ENCODE results near the gene ITPR1. TPM values are rescaled to one million over a fixed set of nuclear protein-coding genes. Genes with fewer than 3 reads are reported as not detected.

The ITPR1 gene
- total and polyA plus RNA-seq, 10 of the 15 experiments (the other 5 are each of a cell fraction or from before 2014, with no cell fraction given): 12.2 to 239 (median 28.4) TPM

DNA sequence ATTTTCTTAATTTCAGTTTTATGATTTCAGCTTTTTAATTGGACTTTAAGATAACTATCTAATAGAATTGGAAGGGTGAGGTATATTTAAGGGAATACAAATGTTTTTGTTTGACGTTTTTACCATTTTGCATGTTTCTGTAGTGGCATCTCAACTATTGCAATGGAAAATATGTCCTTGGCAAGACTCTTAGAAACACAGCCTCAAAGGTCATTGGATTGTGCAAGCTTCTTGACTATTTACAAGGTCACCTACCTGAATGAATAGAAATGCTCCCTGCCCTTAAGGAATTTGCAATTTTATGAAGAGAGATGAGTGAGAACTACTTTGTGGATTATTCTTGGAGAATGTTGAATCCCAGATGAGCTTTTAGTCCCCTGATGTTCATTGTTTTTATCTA, 43.1 kb downstream of the ITPR1 start:
- RAD21 ChIA-PET (ENCODE audit: unreplicated experiment): interaction anchor here (0.8 kb wide), 1 partner anchor 42 kb away, joined by 3 read pairs; no protein-coding TSS in a partner anchor
- 52% methylated on average over 1 of the region's 1 CpG for WGBS (ENCODE audit: insufficient coverage, insufficient replicate concordance, low lambda C conversion rate, missing lambda C conversion rate)
- Histone ChIP-seq H3K27ac (ENCODE audit: control insufficient read depth, insufficient read depth) (no peak overlapping the region), H3K4me2 (ENCODE audit: control insufficient read depth, insufficient read depth) (no peak overlapping the region), H2AFZ (ENCODE audit: control insufficient read depth, low read depth, low read length) (no peak overlapping the region), H3K27me3 (replicated peaks in 1 of 2; ENCODE audit: control insufficient read depth in 2 of 2, insufficient read depth in 2 of 2, low read length in 1 of 2) (no peaks in the 10 kb centered on the region), H3K79me2 (ENCODE audit: control insufficient read depth, insufficient read depth, low read length) (no peaks in the 10 kb centered on the region), H4K20me1 (ENCODE audit: control insufficient read depth, insufficient read depth) (peaks cover 3% of the 10 kb centered on the region; the same call in 1 of the 2 replicates), H3K9ac (ENCODE audit: control insufficient read depth, insufficient read depth, low read length) (no peak overlapping the region), H3K9me3 (replicated peaks; ENCODE audit: control insufficient read depth, insufficient read depth, low read length) (peaks cover 4% of the 10 kb centered on the region; the same call in 2 of the 3 replicates), H3K4me1 (ENCODE audit: control insufficient read depth, insufficient read depth, low read length) (no peaks in the 10 kb centered on the region), H3K36me3 (ENCODE audit: control insufficient read depth in 2 of 2, insufficient read depth in 2 of 2, low read length in 1 of 2) (no peaks in the 10 kb centered on the region; a peak in 2 of 4 replicates), H3K4me3 (no peak overlapping the region)
- DNase-seq (ENCODE audit: low read depth, low spot score) (no peak), ATAC-seq (no peak), FAIRE-seq (no peak)
- intact Hi-C loops (cut with micrococcal nuclease; ENCODE audit: unreplicated experiment): no loop called here
- in situ Hi-C loops (cut with MboI): no loop called here
- CTCF ChIA-PET: interaction anchor here (1.3 kb wide), 1 partner anchor 8 kb away, joined by 4 read pairs; no protein-coding TSS in a partner anchor
- TF ChIP-seq YY1 (IDR thresholded peaks at IDR 0.05; ENCODE audit: low read depth, low read length) (no peak), MTA3 (IDR thresholded peaks at IDR 0.05; ENCODE audit: borderline replicate concordance, low read length) (no peak), KAT2A (conservative IDR thresholded peaks at IDR 0.05; ENCODE audit: control insufficient read depth, low read depth, low read length) (no peak), SMAD1 (IDR thresholded peaks at IDR 0.05; ENCODE audit: low read depth, partially characterized antibody) (no peak), IRF4 (IDR thresholded peaks at IDR 0.05; ENCODE audit: low read depth, low read length) (no peak), SIN3A (IDR thresholded peaks at IDR 0.05; ENCODE audit: low read depth, low read length) (no peak), EP300 (IDR thresholded peaks at IDR 0.05; ENCODE audit: borderline replicate concordance in 1 of 2, control insufficient read depth in 1 of 2, low read depth in 2 of 2, low read length in 2 of 2) (no peak)
- no TSS peak for BruUV-seq (replicated peaks)
- SMC1A ChIA-PET (ENCODE audit: uncharacterized antibody, unreplicated experiment): interaction anchor here (1.1 to 2.0 kb wide), 3 partner anchors 8 to 185 kb away, joined by 3 to 5 read pairs (median 5); no protein-coding TSS in a partner anchor
- POLR2A ChIA-PET: interaction anchor here (0.8 kb wide), 1 partner anchor 12 kb away, joined by 4 read pairs; no protein-coding TSS in a partner anchor

DNA sequence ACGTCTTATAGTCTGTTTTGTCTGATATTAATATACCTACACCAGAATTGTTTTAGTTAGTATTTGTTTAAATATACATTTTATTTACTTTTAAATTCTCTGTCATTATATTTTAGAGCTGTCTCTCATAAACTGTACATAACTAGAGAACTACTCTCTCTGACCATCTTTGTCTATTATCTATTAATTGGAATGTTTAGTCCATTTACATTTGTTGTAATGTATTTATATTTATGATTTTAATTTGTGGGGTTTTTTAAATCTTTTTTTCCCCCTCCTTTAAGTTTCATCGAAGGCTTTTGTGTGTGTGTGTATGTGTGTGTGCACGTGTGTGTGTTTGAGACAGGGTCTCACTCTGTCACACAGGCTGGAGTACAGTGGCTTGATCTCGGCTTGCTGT, 47.1 kb downstream of the ITPR1 start:
- H2AFZ ChIP-seq (ENCODE audit: control insufficient read depth, low read depth, low read length): no peak overlapping the region
- no peak overlapping the region for H3K4me3 ChIP-seq
- H3K79me2 ChIP-seq (ENCODE audit: control insufficient read depth, insufficient read depth, low read length): no peaks in the 10 kb centered on the region
- ChIA-PET SMC1A (ENCODE audit: uncharacterized antibody, unreplicated experiment) (no interaction called here), RAD21 (ENCODE audit: unreplicated experiment) (no interaction called here), CTCF (no interaction called here), POLR2A (no interaction called here)
- BruUV-seq (replicated peaks): no TSS peak
- H3K27ac ChIP-seq (ENCODE audit: control insufficient read depth, insufficient read depth): no peak overlapping the region
- H3K36me3 ChIP-seq (ENCODE audit: control insufficient read depth in 2 of 2, insufficient read depth in 2 of 2, low read length in 1 of 2): no peaks in the 10 kb centered on the region; a peak in 2 of 4 replicates
- H3K27me3 ChIP-seq (replicated peaks in 1 of 2; ENCODE audit: control insufficient read depth in 2 of 2, insufficient read depth in 2 of 2, low read length in 1 of 2): no peaks in the 10 kb centered on the region
- TF ChIP-seq SIN3A (IDR thresholded peaks at IDR 0.05; ENCODE audit: low read depth, low read length) (no peak), SIX5 (IDR thresholded peaks at IDR 0.05; ENCODE audit: low read depth, low read length, severe bottlenecking) (no peak), KDM1A (IDR thresholded peaks at IDR 0.05; ENCODE audit: borderline replicate concordance) (no peak), NFYA (IDR thresholded peaks at IDR 0.05; ENCODE audit: borderline replicate concordance, low read depth, low read length) (no peak), MTA2 (IDR thresholded peaks at IDR 0.05; ENCODE audit: low read depth) (no peak)
- TF ChIP-seq, protein P1, sequence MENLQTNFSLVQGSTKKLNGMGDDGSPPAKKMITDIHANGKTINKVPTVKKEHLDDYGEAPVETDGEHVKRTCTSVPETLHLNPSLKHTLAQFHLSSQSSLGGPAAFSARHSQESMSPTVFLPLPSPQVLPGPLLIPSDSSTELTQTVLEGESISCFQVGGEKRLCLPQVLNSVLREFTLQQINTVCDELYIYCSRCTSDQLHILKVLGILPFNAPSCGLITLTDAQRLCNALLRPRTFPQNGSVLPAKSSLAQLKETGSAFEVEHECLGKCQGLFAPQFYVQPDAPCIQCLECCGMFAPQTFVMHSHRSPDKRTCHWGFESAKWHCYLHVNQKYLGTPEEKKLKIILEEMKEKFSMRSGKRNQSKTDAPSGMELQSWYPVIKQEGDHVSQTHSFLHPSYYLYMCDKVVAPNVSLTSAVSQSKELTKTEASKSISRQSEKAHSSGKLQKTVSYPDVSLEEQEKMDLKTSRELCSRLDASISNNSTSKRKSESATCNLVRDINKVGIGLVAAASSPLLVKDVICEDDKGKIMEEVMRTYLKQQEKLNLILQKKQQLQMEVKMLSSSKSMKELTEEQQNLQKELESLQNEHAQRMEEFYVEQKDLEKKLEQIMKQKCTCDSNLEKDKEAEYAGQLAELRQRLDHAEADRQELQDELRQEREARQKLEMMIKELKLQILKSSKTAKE (IDR thresholded peaks at IDR 0.05; ENCODE audit: low read depth, poor library complexity, severe bottlenecking): no peak
- in situ Hi-C loops (cut with MboI) (no loop called here), intact Hi-C loops (cut with micrococcal nuclease; ENCODE audit: unreplicated experiment) (no loop called here)
- FAIRE-seq (no peak), ATAC-seq (no peak), DNase-seq (ENCODE audit: low read depth, low spot score) (no peak)
- 95% methylated on average over 4 of the region's 4 CpGs for WGBS (ENCODE audit: insufficient coverage, insufficient replicate concordance, low lambda C conversion rate, missing lambda C conversion rate)
- H3K9ac ChIP-seq (ENCODE audit: control insufficient read depth, insufficient read depth, low read length): no peak overlapping the region
- no peaks in the 10 kb centered on the region for H3K4me1 ChIP-seq (ENCODE audit: control insufficient read depth, insufficient read depth, low read length)
- H3K4me2 ChIP-seq (ENCODE audit: control insufficient read depth, insufficient read depth): no peak overlapping the region
- no peaks in the 10 kb centered on the region for H4K20me1 ChIP-seq (ENCODE audit: control insufficient read depth, insufficient read depth)
- peaks cover 4% of the 10 kb centered on the region; the same call in 2 of the 3 replicates for H3K9me3 ChIP-seq (replicated peaks; ENCODE audit: control insufficient read depth, insufficient read depth, low read length)

All from GM12878 (cell line).